HCT116 (cell line): ENCODE data around the gene HS6ST1. TPM values are rescaled to one million over a fixed set of nuclear protein-coding genes. Genes with fewer than 3 reads are reported as not detected.

Experiments used
- ATAC-seq: fragments of 200-7000 bp; cut with Tn5 transposase; 2 replicates; pipeline ENCODE4 v1.9.1; 2020; ENCODE audit warnings: mild to moderate bottlenecking, moderate library complexity
- BruUV-seq: library from RNA; stranded (reverse); fragments of 400-500 nt; replicated peaks from 2 replicates; lab custom pipeline; 2021; lab: Mats Ljungman, UMichigan
- CTCF ChIA-PET: fragments of 300-600 bp; sonication (Branson Sonifier 250); formaldehyde crosslinking; loops from one replicate; lab custom pipeline; 2021; ENCODE audit warnings: antibody characterized with exemption; lab: Charles Lee
- POLR2A ChIA-PET: fragments of 300-600, 350-600 bp; sonication (Branson Sonifier 250); formaldehyde crosslinking; loops from one replicate; lab custom pipeline; 2021; ENCODE audit warnings: antibody characterized with exemption; lab: Charles Lee
- RAD21 ChIA-PET, 2 experiments: fragments of 300-600 bp; sonication (Branson Sonifier 250); formaldehyde crosslinking; loops; one replicate each; lab custom pipeline; 2023; ENCODE audit warnings: low total read pairs in 2 of 2; ENCODE audit not compliant: uncharacterized antibody in 2 of 2, unreplicated experiment in 2 of 2, low non-redundant PET in 1 of 2; lab: Charles Lee
- DNase-seq: peaks from one replicate; pipeline ENCODE4 v3.0.0-alpha.2; 2010; ENCODE audit warnings: low read depth, low spot score
- H2AFZ ChIP-seq: fragments of 200-600 bp; shearing (Covaris generic), sonication (generic); 2 replicates; pipeline ENCODE4 v1.6.1; 2017; ENCODE audit warnings: low read depth, mixed run types, mixed read lengths, antibody characterized with exemption, low read length; ENCODE audit not compliant: poor library complexity, severe bottlenecking
- H3K27ac ChIP-seq: 2 replicates; pipeline ENCODE4 v1.5.1; 2012; ENCODE audit warnings: low read depth, low read length
- H3K27me3 ChIP-seq: fragments of 200-600 bp; sonication (generic); 2 replicates; pipeline ENCODE4 v1.6.1; 2016; ENCODE audit warnings: mixed run types, low read length, mixed read lengths; ENCODE audit not compliant: insufficient read depth
- H3K36me3 ChIP-seq, 2 experiments: fragments of 200-500 bp in 1 of 2; fragments of 200-600 bp in 1 of 2; sonication (Bioruptor generic) in 1 of 2; sonication (generic) in 1 of 2; 2 replicates each; pipeline versions ENCODE4 v1.5.1 to v1.6.1; 2014 to 2016; ENCODE audit warnings: low read length in 2 of 2, inconsistent platforms in 1 of 2, mixed read lengths in 1 of 2, mixed run types in 1 of 2; ENCODE audit not compliant: insufficient read depth in 2 of 2, control insufficient read depth in 1 of 2
- H3K4me1 ChIP-seq, 2 experiments: fragments of 200-600 bp in 1 of 2; sonication (generic) in 1 of 2; 2 replicates each; pipeline versions ENCODE4 v1.5.1 to v1.6.1; 2012 to 2017; ENCODE audit warnings: low read length in 2 of 2, inconsistent platforms in 1 of 2, mild to moderate bottlenecking in 1 of 2, mixed read lengths in 1 of 2, mixed run types in 1 of 2, moderate library complexity in 1 of 2; ENCODE audit not compliant: insufficient read depth in 2 of 2, control insufficient read depth in 1 of 2
- H3K4me2 ChIP-seq: fragments of 200-600 bp; sonication (generic); 2 replicates; pipeline ENCODE4 v1.6.1; 2017; ENCODE audit warnings: mixed run types, low read length, mixed read lengths
- H3K4me3 ChIP-seq, 2 experiments: fragments of 200-600 bp in 1 of 2; sonication (generic) in 1 of 2; replicated peaks in 1 of 2; 2 replicates each; pipeline ENCODE4 v1.5.1; 2011 to 2016; ENCODE audit warnings: low read length in 2 of 2, control low read depth in 1 of 2, low read depth in 1 of 2, mild to moderate bottlenecking in 1 of 2, mixed read lengths in 1 of 2, mixed run types in 1 of 2
- H3K79me2 ChIP-seq: fragments of 200-600 bp; sonication (generic); 2 replicates; pipeline ENCODE4 v1.6.1; 2017; ENCODE audit warnings: mild to moderate bottlenecking, mixed run types, low read length, moderate library complexity, mixed read lengths; ENCODE audit not compliant: insufficient read depth
- H3K9ac ChIP-seq: fragments of 200-600 bp; sonication (generic); 2 replicates; pipeline ENCODE4 v1.6.1; 2016; ENCODE audit warnings: low read length, mixed read lengths
- H3K9me2 ChIP-seq: fragments of 200-600 bp; sonication (generic), shearing (Covaris generic); 2 replicates; pipeline ENCODE4 v1.6.1; 2017; ENCODE audit warnings: mixed run types, mild to moderate bottlenecking, moderate library complexity; ENCODE audit not compliant: insufficient read depth
- H3K9me3 ChIP-seq, 2 experiments: fragments of 200-500 bp in 1 of 2; fragments of 200-600 bp in 1 of 2; sonication (Bioruptor generic) in 1 of 2; sonication (generic) in 1 of 2; 2 replicates each; pipeline ENCODE4 v1.6.1; 2014 to 2017; ENCODE audit warnings: low read length in 2 of 2, mixed read lengths in 2 of 2, inconsistent platforms in 1 of 2, low read depth in 1 of 2, mild to moderate bottlenecking in 1 of 2, mixed run types in 1 of 2, moderate library complexity in 1 of 2; ENCODE audit not compliant: control insufficient read depth in 1 of 2, insufficient read depth in 1 of 2
- H4K20me1 ChIP-seq: fragments of 200-600 bp; sonication (generic), shearing (Covaris generic); 2 replicates; pipeline ENCODE4 v1.6.1; 2017; ENCODE audit warnings: mixed run types, mild to moderate bottlenecking, moderate library complexity; ENCODE audit not compliant: insufficient read depth
- ELF1 ChIP-seq: IDR thresholded peaks from 2 replicates; pipeline ENCODE4 v1.6.1; 2012; ENCODE audit warnings: low read depth, borderline replicate concordance
- JUND ChIP-seq: IDR thresholded peaks from 2 replicates; pipeline ENCODE4 v1.6.1; 2012
- POLR2A ChIP-seq: IDR thresholded peaks from 2 replicates; pipeline ENCODE4 v1.7.0; 2011; ENCODE audit warnings: borderline replicate concordance; ENCODE audit not compliant: insufficient read depth, insufficient read length; ENCODE audit errors: extremely low read depth
- POLR2AphosphoS5 ChIP-seq: IDR thresholded peaks from 2 replicates; pipeline ENCODE4 v1.6.1; 2011; ENCODE audit warnings: mild to moderate bottlenecking, low read depth, low read length, moderate library complexity
- SIN3A ChIP-seq: IDR thresholded peaks from 2 replicates; pipeline ENCODE4 v1.6.1; 2012; ENCODE audit warnings: low read depth
- SP1 ChIP-seq: IDR thresholded peaks from 2 replicates; pipeline ENCODE4 v1.6.1; 2012; ENCODE audit warnings: low read depth
- intact Hi-C: fragments of 100-400 bp; cut with micrococcal nuclease; formaldehyde crosslinking; loops from 2 replicates; pipeline ENCODE4 v1.10.0; 2022
- total RNA-seq: library from RNA; stranded (reverse); gene quantifications from one replicate; pipeline ENCODE4 v1.2.1, GENCODE V29; 2021; ENCODE audit not compliant: unreplicated experiment
- TF ChIP-seq, protein P1 (sequence below): IDR thresholded peaks from 2 replicates; pipeline ENCODE4 v1.6.1; 2012
- TF ChIP-seq, protein P2 (sequence below): IDR thresholded peaks from 2 replicates; pipeline ENCODE4 v1.6.1; 2012; ENCODE audit warnings: low read depth

The HS6ST1 gene
- total RNA-seq, 1 experiment from 2014 or later = 35.0 TPM

DNA sequence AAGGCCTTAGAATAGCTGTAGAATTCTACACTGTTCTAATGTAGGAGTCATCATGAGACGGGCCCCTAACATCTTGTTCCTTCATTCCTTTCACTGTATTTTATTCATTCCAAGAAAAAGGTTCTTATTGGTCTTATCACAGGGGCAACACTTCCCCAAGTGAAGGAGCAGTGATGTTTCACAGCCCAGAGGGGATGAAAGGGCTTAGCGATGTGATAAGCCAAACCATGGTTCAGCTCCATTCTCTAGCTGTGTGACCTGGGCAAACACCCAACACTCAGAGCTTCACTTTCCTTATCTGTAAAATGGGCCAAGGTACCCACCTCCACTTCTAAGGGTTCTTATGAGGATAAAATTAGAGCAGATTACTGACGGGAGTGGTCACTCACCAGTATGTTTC lies 25.4 kb upstream of the HS6ST1 start (continued):
- TF ChIP-seq, protein P1, sequence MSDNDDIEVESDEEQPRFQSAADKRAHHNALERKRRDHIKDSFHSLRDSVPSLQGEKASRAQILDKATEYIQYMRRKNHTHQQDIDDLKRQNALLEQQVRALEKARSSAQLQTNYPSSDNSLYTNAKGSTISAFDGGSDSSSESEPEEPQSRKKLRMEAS = no peak
- no peak for TF ChIP-seq ELF1

GRCh38 chr2:128343459-128343858 lies 24.8 kb upstream of the HS6ST1 start:
- Histone ChIP-seq H3K36me3 (no peaks in the 10 kb centered on the region), H3K9ac (no peak overlapping the region), H3K9me3 (peaks cover 0 to 3% of the 10 kb centered on the region in 2 experiments; a peak in 1 of 4 replicates), H3K4me3 (no peak overlapping the region), H3K27ac (no peak overlapping the region), H4K20me1 (no peaks in the 10 kb centered on the region), H3K4me1 (no peaks in the 10 kb centered on the region), H3K9me2 (no peaks in the 10 kb centered on the region), H3K79me2 (no peaks in the 10 kb centered on the region), H3K27me3 (no peaks in the 10 kb centered on the region), H2AFZ (no peak overlapping the region), H3K4me2 (no peak overlapping the region)
- RAD21 ChIA-PET = no interaction called here
- BruUV-seq = no TSS peak
- intact Hi-C loops = no loop called here
- DNase-seq (no peak), ATAC-seq (no peak)
- POLR2A ChIA-PET = no interaction called here
- TF ChIP-seq JUND (no peak), POLR2AphosphoS5 (no peak), POLR2A (no peak), SIN3A (no peak), SP1 (no peak)
- TF ChIP-seq, protein P2, sequence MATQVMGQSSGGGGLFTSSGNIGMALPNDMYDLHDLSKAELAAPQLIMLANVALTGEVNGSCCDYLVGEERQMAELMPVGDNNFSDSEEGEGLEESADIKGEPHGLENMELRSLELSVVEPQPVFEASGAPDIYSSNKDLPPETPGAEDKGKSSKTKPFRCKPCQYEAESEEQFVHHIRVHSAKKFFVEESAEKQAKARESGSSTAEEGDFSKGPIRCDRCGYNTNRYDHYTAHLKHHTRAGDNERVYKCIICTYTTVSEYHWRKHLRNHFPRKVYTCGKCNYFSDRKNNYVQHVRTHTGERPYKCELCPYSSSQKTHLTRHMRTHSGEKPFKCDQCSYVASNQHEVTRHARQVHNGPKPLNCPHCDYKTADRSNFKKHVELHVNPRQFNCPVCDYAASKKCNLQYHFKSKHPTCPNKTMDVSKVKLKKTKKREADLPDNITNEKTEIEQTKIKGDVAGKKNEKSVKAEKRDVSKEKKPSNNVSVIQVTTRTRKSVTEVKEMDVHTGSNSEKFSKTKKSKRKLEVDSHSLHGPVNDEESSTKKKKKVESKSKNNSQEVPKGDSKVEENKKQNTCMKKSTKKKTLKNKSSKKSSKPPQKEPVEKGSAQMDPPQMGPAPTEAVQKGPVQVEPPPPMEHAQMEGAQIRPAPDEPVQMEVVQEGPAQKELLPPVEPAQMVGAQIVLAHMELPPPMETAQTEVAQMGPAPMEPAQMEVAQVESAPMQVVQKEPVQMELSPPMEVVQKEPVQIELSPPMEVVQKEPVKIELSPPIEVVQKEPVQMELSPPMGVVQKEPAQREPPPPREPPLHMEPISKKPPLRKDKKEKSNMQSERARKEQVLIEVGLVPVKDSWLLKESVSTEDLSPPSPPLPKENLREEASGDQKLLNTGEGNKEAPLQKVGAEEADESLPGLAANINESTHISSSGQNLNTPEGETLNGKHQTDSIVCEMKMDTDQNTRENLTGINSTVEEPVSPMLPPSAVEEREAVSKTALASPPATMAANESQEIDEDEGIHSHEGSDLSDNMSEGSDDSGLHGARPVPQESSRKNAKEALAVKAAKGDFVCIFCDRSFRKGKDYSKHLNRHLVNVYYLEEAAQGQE = no peak
- CTCF ChIA-PET = no interaction called here
